ENCODE results near the gene SYT9.

SYT9 gene, protein sequence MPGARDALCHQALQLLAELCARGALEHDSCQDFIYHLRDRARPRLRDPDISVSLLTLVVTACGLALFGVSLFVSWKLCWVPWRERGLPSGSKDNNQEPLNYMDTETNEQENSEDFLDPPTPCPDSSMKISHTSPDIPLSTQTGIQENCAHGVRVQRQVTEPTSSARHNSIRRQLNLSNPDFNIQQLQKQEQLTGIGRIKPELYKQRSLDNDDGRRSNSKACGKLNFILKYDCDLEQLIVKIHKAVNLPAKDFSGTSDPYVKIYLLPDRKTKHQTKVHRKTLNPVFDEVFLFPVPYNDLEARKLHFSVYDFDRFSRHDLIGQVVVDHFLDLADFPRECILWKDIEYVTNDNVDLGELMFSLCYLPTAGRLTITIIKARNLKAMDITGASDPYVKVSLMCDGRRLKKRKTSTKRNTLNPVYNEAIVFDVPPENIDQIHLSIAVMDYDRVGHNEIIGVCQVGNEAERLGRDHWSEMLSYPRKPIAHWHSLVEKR

DNA sequence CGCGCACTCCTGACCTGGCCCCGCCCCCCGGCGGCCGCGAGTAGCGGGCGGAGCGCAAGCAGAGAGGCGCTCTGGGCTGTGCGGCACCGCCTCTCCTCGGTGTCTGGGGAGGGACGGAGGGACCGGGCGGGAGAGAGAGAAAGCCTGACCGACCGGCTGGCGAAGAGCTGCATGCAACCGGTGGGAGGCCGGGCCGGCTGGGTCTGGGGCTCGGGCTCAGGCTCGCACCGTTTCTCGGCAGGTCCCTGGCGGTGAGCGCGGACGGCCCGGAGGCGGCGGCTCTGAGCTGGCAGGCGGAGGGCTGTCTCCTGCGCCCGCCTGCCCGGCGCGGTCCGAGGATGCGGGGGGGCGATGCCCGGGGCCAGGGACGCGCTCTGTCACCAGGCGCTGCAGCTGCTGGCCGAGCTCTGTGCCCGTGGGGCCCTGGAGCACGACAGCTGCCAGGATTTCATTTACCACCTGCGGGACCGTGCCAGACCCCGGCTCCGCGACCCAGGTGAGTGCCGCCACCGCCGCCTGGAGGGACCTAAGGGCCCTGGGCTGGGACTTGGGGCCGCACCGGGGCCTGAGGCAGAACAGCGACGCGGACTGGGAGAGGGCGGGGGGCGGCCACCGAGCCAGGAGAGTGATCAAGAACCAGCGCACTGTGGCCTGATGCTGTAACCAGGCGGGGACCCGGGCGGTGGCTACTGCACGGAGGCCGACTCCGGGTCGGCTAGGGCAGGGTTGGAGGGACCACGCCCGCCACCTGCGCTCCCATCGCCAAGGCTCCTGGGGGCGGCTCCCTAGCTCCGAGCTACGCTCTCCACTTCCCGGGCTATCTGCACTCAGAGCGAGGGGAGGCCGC lies at the start of gene SYT9:
TSS of gene SYT9 (plus strand) at position 69 of the 847 bp plus-strand sequence. CDS start at position 352, 283 bp downstream.
- DNase-seq = no peak

GRCh38 chr11:7202412-7202811 lies 49.3 kb upstream of the SYT9 start:
- no peak for DNase-seq

- DNase-seq = no peak
Observed at GRCh38 chr11:7204778-7205177, 46.9 kb upstream of the SYT9 start.

DNA sequence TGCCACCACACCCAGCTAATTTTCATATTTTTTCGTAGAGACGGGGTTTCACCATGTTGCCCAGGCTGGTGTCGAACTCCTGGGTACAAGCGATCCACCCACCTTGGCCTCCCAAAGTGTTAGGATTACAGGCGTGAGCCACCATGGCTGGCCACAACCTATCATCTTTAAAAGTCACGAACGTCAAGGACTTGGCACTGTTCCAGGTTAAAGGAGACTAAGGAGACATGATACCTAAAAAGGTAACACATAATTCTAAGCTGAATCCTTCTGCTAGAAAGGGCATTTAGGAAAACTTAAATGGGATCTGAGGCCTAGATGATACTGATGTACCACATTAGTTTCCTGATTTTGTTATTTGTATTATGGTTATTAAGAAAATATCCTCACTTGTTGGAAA lies 43.3 kb upstream of the SYT9 start:
- DNase-seq = no peak

DNA sequence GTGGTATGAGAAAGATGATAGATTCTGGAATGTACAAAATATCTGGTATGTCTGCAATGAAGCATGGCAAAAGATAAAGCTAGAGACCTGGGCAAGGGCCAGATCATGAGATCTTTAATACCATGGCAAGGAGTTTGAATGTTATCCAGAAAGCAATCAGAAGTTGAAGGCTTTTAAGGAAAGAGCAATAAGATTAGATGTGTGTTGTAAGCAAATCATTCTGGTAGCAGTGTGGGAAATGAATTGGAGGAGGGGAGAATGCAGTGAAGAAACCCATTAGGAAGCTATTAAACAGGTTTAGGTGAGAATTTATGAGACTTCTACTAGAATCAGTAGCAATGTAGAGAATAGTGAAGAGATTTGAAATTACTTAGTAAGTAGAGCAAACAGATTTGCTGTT lies 32.2 kb upstream of the SYT9 start:
- DNase-seq = no peak

- no peak for DNase-seq
Observed at GRCh38 chr11:7220636-7221035, 31.1 kb upstream of the SYT9 start.

DNA sequence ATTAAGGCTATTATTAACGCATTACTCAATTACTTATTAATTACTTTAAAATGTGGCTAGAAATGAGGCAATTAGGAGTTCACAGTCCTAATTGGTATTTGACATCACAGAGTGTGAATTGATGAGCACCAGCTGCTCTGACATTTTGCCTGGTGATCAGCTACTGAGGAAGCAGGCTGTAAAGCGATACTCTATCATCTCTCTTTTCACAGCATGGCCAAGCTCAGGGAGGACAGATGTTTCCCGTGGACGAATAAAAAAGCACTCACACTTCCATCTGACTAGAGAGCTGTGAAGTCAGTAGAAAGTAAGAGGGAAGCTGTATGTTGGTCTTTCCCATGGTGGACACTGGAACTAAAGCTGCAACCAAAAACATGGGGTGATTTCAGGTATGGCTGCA lies 29.1 kb upstream of the SYT9 start:
- DNase-seq = no peak

GRCh38 chr11:7239877-7240276 lies 11.8 kb upstream of the SYT9 start:
- DNase-seq = no peak

GRCh38 chr11:7245341-7245740 lies 6.4 kb upstream of the SYT9 start:
- no peak for DNase-seq

GRCh38 chr11:7246179-7246578 lies 5.5 kb upstream of the SYT9 start:
- no peak for DNase-seq

GRCh38 chr11:7250166-7250565 lies 1.5 kb upstream of the SYT9 start:
- DNase-seq = no peak

GRCh38 chr11:7251487-7251835 lies 243 bp upstream of the SYT9 start:
- no peak for DNase-seq

- DNase-seq = no peak
Observed at GRCh38 chr11:7252683-7253213, 1.0 kb downstream of the SYT9 start.

DNA sequence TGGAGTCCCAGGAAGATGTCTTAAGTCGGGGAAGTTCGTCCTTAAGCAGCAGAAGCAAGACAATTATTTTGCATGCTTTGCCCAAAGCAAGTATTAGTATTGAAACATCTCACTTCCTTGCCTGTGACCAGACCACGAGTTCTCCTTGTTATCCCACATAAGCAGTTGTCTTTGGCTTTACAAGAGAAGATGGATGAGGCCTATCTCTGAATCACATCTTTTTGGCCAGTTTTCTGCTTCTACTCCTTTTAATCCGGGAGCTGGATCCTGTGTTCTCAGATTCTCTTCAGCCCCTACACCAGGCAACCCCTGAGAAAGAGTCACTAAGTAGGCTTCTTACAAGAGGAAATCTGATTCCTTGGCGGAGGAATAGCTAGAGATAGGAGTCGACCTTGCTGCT lies 2.1 kb downstream of the SYT9 start:
- DNase-seq = no peak

DNA sequence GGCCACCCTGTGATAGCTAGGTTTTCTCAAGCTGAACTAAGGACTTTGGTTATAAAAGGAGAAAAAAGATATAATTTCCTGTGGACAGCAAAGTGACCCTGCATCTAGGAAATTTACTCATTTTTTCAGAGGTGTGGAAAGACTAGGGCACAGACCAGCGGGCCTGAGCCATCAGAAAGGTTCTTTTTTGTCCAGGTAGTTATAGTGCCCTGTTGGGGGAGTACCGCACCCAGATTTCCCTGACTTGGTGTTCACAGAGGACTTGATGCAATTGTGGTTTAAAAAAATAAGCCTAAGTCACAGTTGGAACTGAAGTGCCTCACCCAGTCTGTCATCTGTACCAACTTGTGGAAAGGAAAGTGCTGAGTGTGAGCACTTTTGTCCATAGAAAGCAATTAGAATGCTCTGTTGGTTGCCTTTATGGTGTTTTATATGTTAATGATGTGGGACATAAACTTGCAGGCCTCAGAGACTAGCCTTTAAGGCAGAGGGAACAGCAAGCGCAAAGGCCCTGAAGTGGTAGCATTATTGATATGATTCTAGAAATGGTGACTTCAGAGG lies 3.1 kb downstream of the SYT9 start:
- DNase-seq = no peak

DNA sequence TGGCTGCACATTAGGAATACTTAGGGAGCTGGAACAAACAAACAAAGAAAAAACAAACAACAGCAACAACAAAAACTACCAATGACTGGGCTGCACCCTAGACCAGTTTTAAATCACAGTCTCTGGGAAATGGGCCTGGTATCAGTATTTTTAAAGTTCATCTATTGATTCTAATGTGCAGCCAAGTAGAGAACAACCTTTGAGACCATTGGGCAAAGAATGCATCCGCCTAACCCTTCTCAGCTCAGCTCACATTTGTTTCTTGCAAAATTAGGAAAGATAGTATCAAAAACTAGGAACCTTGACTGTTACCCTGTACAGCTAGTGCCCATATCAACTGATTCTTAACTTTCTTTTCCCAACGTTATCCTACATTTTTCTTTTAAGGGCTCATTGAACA lies 5.2 kb downstream of the SYT9 start:
- no peak for DNase-seq

- DNase-seq = no peak
Observed at GRCh38 chr11:7257724-7258123, 6.0 kb downstream of the SYT9 start.

DNA sequence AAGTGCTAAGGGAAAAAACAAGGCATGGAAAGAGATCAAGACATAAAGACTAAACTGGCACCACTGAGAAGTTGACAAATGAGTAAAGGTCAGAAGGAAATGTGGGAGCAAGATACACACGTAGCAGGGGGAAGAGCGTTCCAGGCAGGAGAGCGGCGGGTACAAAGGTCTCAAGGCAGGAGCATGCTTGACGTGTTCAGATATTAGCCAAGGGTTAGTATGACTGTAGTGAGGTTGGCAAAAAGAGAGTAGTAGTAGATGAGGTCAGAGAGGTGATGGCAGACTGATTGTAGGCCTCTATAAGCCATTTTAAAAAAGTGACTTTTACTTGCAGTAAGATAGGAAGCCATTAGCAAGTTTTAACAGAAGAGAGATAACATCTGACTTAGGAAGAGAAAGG lies 9.9 kb downstream of the SYT9 start:
- no peak for DNase-seq

GRCh38 chr11:7262672-7263071 lies 11.0 kb downstream of the SYT9 start:
- no peak for DNase-seq

- no peak for DNase-seq
Observed at GRCh38 chr11:7263842-7264241, 12.1 kb downstream of the SYT9 start.

GRCh38 chr11:7268758-7269157 lies 17.1 kb downstream of the SYT9 start:
- DNase-seq = no peak

GRCh38 chr11:7270233-7270865 lies 18.6 kb downstream of the SYT9 start:
- no peak for DNase-seq

DNA sequence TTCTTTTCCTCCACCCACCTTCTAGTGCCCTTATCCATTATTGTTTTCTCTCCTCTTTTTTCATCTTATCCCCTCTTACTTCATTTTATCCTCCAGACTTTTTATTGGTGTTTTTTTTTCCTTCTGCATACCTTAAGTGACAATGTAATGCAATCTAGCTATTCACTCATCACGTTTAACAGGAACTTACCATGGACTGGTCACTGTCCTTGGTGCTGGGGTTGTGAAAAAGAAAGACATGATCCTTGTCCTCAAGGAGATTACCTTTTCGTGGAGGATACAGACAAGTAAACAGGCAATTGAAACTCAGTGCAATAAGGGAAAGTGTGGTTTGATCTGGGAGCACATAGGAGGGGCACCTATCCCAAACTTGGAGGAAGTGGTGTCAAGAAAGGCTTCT lies 20.7 kb downstream of the SYT9 start:
- DNase-seq = no peak
